GM12878 (cell line): ENCODE measurements around the gene DIP2B.

ENCODE experiments used
- BHLHE40 ChIP-seq, 2 experiments: fragments of 450-650 bp in 1 of 2; IDR thresholded peaks; 2 replicates each; pipeline ENCODE4 v1.6.1; 2011 to 2017; ENCODE audit warnings: low read depth in 2 of 2, borderline replicate concordance in 1 of 2, improper control_type of control experiment in 1 of 2, low read length in 1 of 2, mild to moderate bottlenecking in 1 of 2
- CTCF ChIP-seq, 3 experiments: IDR thresholded peaks in 2 of 3; conservative IDR thresholded peaks in 1 of 3; 2 replicates each; pipeline ENCODE4 v1.5.1; 2011; ENCODE audit warnings: low read depth in 3 of 3, low read length in 3 of 3, mild to moderate bottlenecking in 3 of 3, control low read depth in 2 of 3, moderate library complexity in 2 of 3, inconsistent platforms in 1 of 3, mixed read lengths in 1 of 3; ENCODE audit not compliant: control insufficient read depth in 2 of 3, insufficient read depth in 1 of 3; ENCODE audit errors: extremely low read depth in 1 of 3
- FOS ChIP-seq: IDR thresholded peaks from 3 replicates; pipeline ENCODE4 v1.6.1; 2011; ENCODE audit warnings: borderline replicate concordance; ENCODE audit not compliant: insufficient read length; ENCODE audit errors: extremely low read depth
- GATAD2B ChIP-seq: fragments of 450-650 bp; conservative IDR thresholded peaks from 2 replicates; pipeline ENCODE4 v1.6.1; 2017; ENCODE audit warnings: low read depth, mild to moderate bottlenecking, moderate library complexity
- NRF1 ChIP-seq: conservative IDR thresholded peaks from 2 replicates; pipeline ENCODE4 v1.6.1; 2011; ENCODE audit warnings: mild to moderate bottlenecking, low read depth, low read length, improper control_type of control experiment
- POLR2A ChIP-seq: IDR thresholded peaks from 2 replicates; pipeline ENCODE4 v1.6.1; 2011; ENCODE audit warnings: low read depth, mild to moderate bottlenecking, low read length
- POLR2AphosphoS5 ChIP-seq: IDR thresholded peaks from 2 replicates; pipeline ENCODE4 v1.6.1; 2011; ENCODE audit warnings: mild to moderate bottlenecking, low read length, inconsistent platforms
- RAD51 ChIP-seq: fragments of 450-650 bp; IDR thresholded peaks from 2 replicates; pipeline ENCODE4 v1.6.1; 2016; ENCODE audit warnings: moderate library complexity, mild to moderate bottlenecking, inconsistent platforms
- YY1 ChIP-seq: IDR thresholded peaks from 2 replicates; pipeline ENCODE4 v1.6.1; 2011; ENCODE audit warnings: low read depth, mild to moderate bottlenecking, low read length

- no peak for TF ChIP-seq NRF1
- no peak for TF ChIP-seq GATAD2B
- TF ChIP-seq BHLHE40 (IDR thresholded peaks at IDR 0.05; ENCODE audit: borderline replicate concordance in 1 of 2, low read depth in 2 of 2, low read length in 1 of 2): no peak
- TF ChIP-seq POLR2A: no peak
- no peak for TF ChIP-seq CTCF (IDR thresholded peaks at IDR 0.05 in 2 of 3, conservative IDR thresholded peaks at IDR 0.05 in 1 of 3; ENCODE audit: control insufficient read depth in 2 of 3, extremely low read depth in 1 of 3, insufficient read depth in 1 of 3, low read depth in 3 of 3, low read length in 3 of 3)
- no peak for TF ChIP-seq YY1
- TF ChIP-seq RAD51: no peak
- no peak for TF ChIP-seq POLR2AphosphoS5
- no peak for TF ChIP-seq FOS
Measured at GRCh38 chr12:50662116-50662510, 157.3 kb downstream of the DIP2B start.
